Measurements from ENCODE around the gene IFT25.
"Not testable (repeated sequence)": the region's sequence is repeated elsewhere in the genome, so short reads cannot be mapped to it uniquely, and the experiment has no call there.

Gene IFT25
- 17.5 to 30.6 (median 27.6) reads per million in 9 experiments for total RNA-seq

GRCh38 chr1:53945433-53946251 is at the start of gene IFT25:
TSS of gene IFT25 (minus strand) at chr1:53945699. CDS start at chr1:53940082, 5,617 bp downstream.
- peak within 1 kb of the TSS; percentile 96 to 97 for H3K27ac Mint-ChIP-seq
- no peaks in the 10 kb centered on the region for H3K9me3 Mint-ChIP-seq
- DNase-seq (peak; percentile 99 to 100 (median 99)), ATAC-seq (replicated peaks) (peak; percentile 73)
- peaks cover 29 to 36% of the 10 kb centered on the region in 2 donors for H3K4me1 Mint-ChIP-seq (ENCODE audit: low read depth in 2 of 2)
- peaks cover 11% of the 10 kb centered on the region for H3K36me3 Mint-ChIP-seq (ENCODE audit: insufficient read depth)
- H3K4me3 Mint-ChIP-seq: peak within 1 kb of the TSS; percentile 93 to 98
- H3K27me3 Mint-ChIP-seq: no peaks in the 10 kb centered on the region

GRCh38 chr1:53994516-53994915 is 49.0 kb upstream of the IFT25 start:
- not testable (repeated sequence) for H3K4me1 Mint-ChIP-seq (ENCODE audit: low read depth in 2 of 2); H3K36me3 Mint-ChIP-seq (ENCODE audit: insufficient read depth); H3K9me3 Mint-ChIP-seq; ATAC-seq (replicated peaks); DNase-seq; H3K27ac Mint-ChIP-seq; H3K4me3 Mint-ChIP-seq; H3K27me3 Mint-ChIP-seq

GRCh38 chr1:53992085-53992874 is 46.8 kb upstream of the IFT25 start:
- Mint-ChIP-seq H3K36me3 (ENCODE audit: insufficient read depth) (peaks cover 2% of the 10 kb centered on the region), H3K27me3 (no peaks in the 10 kb centered on the region), H3K9me3 (no peaks in the 10 kb centered on the region), H3K27ac (no peak overlapping the region), H3K4me1 (ENCODE audit: low read depth in 2 of 2) (no peaks in the 10 kb centered on the region), H3K4me3 (no peak overlapping the region)
- no peak for ATAC-seq (replicated peaks)
- no peak for DNase-seq

- H3K4me1 Mint-ChIP-seq (ENCODE audit: low read depth in 2 of 2): no peaks in the 10 kb centered on the region
- H3K27me3 Mint-ChIP-seq: no peaks in the 10 kb centered on the region
- H3K9me3 Mint-ChIP-seq: no peaks in the 10 kb centered on the region
- no peak overlapping the region for H3K27ac Mint-ChIP-seq
- no peak overlapping the region for H3K4me3 Mint-ChIP-seq
- DNase-seq (no peak), ATAC-seq (replicated peaks) (no peak)
- no peaks in the 10 kb centered on the region for H3K36me3 Mint-ChIP-seq (ENCODE audit: insufficient read depth)
Measured at GRCh38 chr1:53987880-53988279, 42.4 kb upstream of the IFT25 start.

- Mint-ChIP-seq H3K36me3 (ENCODE audit: insufficient read depth) (no peaks in the 10 kb centered on the region), H3K9me3 (no peaks in the 10 kb centered on the region), H3K27ac (no peak overlapping the region), H3K4me3 (no peak overlapping the region), H3K4me1 (ENCODE audit: low read depth in 2 of 2) (no peaks in the 10 kb centered on the region), H3K27me3 (peaks cover 7 to 14% of the 10 kb centered on the region in 2 donors)
- DNase-seq (no peak), ATAC-seq (replicated peaks) (no peak)
Measured at GRCh38 chr1:53986458-53986857, 41.0 kb upstream of the IFT25 start.

GRCh38 chr1:53984726-53985125 is 39.2 kb upstream of the IFT25 start:
- no peaks in the 10 kb centered on the region for H3K4me1 Mint-ChIP-seq (ENCODE audit: low read depth in 2 of 2)
- H3K9me3 Mint-ChIP-seq: no peaks in the 10 kb centered on the region
- H3K4me3 Mint-ChIP-seq: no peak overlapping the region
- no peak overlapping the region for H3K27ac Mint-ChIP-seq
- H3K27me3 Mint-ChIP-seq: peaks cover 13 to 23% of the 10 kb centered on the region in 2 donors
- H3K36me3 Mint-ChIP-seq (ENCODE audit: insufficient read depth): no peaks in the 10 kb centered on the region
- ATAC-seq (replicated peaks) (no peak), DNase-seq (no peak)

- DNase-seq (no peak), ATAC-seq (replicated peaks) (no peak)
- no peak overlapping the region for H3K4me3 Mint-ChIP-seq
- H3K36me3 Mint-ChIP-seq (ENCODE audit: insufficient read depth): no peaks in the 10 kb centered on the region
- no peak overlapping the region for H3K27ac Mint-ChIP-seq
- no peaks in the 10 kb centered on the region for H3K9me3 Mint-ChIP-seq
- peaks cover 15 to 39% of the 10 kb centered on the region in 2 donors for H3K27me3 Mint-ChIP-seq
- H3K4me1 Mint-ChIP-seq (ENCODE audit: low read depth in 2 of 2): no peaks in the 10 kb centered on the region
Measured at GRCh38 chr1:53982763-53983104, 37.2 kb upstream of the IFT25 start.

GRCh38 chr1:53982034-53982762 is 36.7 kb upstream of the IFT25 start:
- ATAC-seq (replicated peaks) (no peak), DNase-seq (no peak)
- H3K4me3 Mint-ChIP-seq: no peak overlapping the region
- H3K4me1 Mint-ChIP-seq (ENCODE audit: low read depth in 2 of 2): no peaks in the 10 kb centered on the region
- peaks cover 15 to 39% of the 10 kb centered on the region in 2 donors for H3K27me3 Mint-ChIP-seq
- H3K9me3 Mint-ChIP-seq: no peaks in the 10 kb centered on the region
- H3K27ac Mint-ChIP-seq: no peak overlapping the region
- no peaks in the 10 kb centered on the region for H3K36me3 Mint-ChIP-seq (ENCODE audit: insufficient read depth)

GRCh38 chr1:53981220-53981619 is 35.7 kb upstream of the IFT25 start:
- DNase-seq (no peak), ATAC-seq (replicated peaks) (no peak)
- H3K9me3 Mint-ChIP-seq: no peaks in the 10 kb centered on the region
- H3K27me3 Mint-ChIP-seq: peaks cover 15 to 39% of the 10 kb centered on the region in 2 donors
- H3K27ac Mint-ChIP-seq: no peak overlapping the region
- no peaks in the 10 kb centered on the region for H3K36me3 Mint-ChIP-seq (ENCODE audit: insufficient read depth)
- H3K4me1 Mint-ChIP-seq (ENCODE audit: low read depth in 2 of 2): no peaks in the 10 kb centered on the region
- H3K4me3 Mint-ChIP-seq: no peak overlapping the region

- no peak for ATAC-seq (replicated peaks)
- Mint-ChIP-seq H3K4me3 (no peak overlapping the region), H3K27me3 (peaks cover 15 to 39% of the 10 kb centered on the region in 2 donors)
Measured at GRCh38 chr1:53979712-53980450, 34.4 kb upstream of the IFT25 start.

GRCh38 chr1:53975861-53976260 is 30.4 kb upstream of the IFT25 start:
- Mint-ChIP-seq H3K4me3 (no peak overlapping the region), H3K4me1 (ENCODE audit: low read depth in 2 of 2) (no peaks in the 10 kb centered on the region), H3K9me3 (no peaks in the 10 kb centered on the region), H3K27me3 (peaks cover 5 to 21% of the 10 kb centered on the region in 2 donors), H3K27ac (no peak overlapping the region), H3K36me3 (ENCODE audit: insufficient read depth) (no peaks in the 10 kb centered on the region)
- ATAC-seq (replicated peaks): no peak
- DNase-seq: no peak

More at GRCh38 chr1:53979712-53980450, 34.4 kb upstream of the IFT25 start:
- Mint-ChIP-seq H3K27ac (no peak overlapping the region), H3K36me3 (ENCODE audit: insufficient read depth) (no peaks in the 10 kb centered on the region), H3K9me3 (no peaks in the 10 kb centered on the region), H3K4me1 (ENCODE audit: low read depth in 2 of 2) (no peaks in the 10 kb centered on the region)
- no peak for DNase-seq

GRCh38 chr1:53971718-53972117 is 26.2 kb upstream of the IFT25 start:
- ATAC-seq (replicated peaks) (no peak), DNase-seq (no peak)
- Mint-ChIP-seq H3K27ac (no peak overlapping the region), H3K4me3 (no peak overlapping the region), H3K4me1 (ENCODE audit: low read depth in 2 of 2) (no peaks in the 10 kb centered on the region), H3K9me3 (no peaks in the 10 kb centered on the region), H3K27me3 (no peaks in the 10 kb centered on the region), H3K36me3 (ENCODE audit: insufficient read depth) (peaks cover 13% of the 10 kb centered on the region)

- not testable (repeated sequence) for H3K27me3 Mint-ChIP-seq; DNase-seq; H3K4me1 Mint-ChIP-seq (ENCODE audit: low read depth in 2 of 2); H3K9me3 Mint-ChIP-seq; H3K4me3 Mint-ChIP-seq; ATAC-seq (replicated peaks); H3K27ac Mint-ChIP-seq
- peaks cover 19% of the 10 kb centered on the region for H3K36me3 Mint-ChIP-seq (ENCODE audit: insufficient read depth)
Measured at GRCh38 chr1:53969323-53969722, 23.8 kb upstream of the IFT25 start.

Measured in effector memory CD8-positive, alpha-beta T cell (primary cell).